Stomach (tissue), 9 donors: ENCODE data around the gene SMOC2. TPM values are rescaled to one million over a fixed set of nuclear protein-coding genes. Genes with fewer than 3 reads are reported as not detected.

ENCODE experiments used
- DNase-seq, 2 donors: peaks; one replicate each; pipeline versions ENCODE4 v3.0.0 to v3.0.0-alpha.2; 2013 to 2019
- H3K27ac ChIP-seq, 5 donors: fragments of 200-600 bp in 4 of 5; sonication (generic) in 4 of 5; one replicate each; pipeline ENCODE4 v1.5.1; 2013 to 2019; ENCODE audit warnings: mild to moderate bottlenecking in 1 of 5, moderate library complexity in 1 of 5
- H3K27me3 ChIP-seq, 3 donors: fragments of 200-600 bp; sonication (generic); one replicate each; pipeline ENCODE4 v1.5.1; 2017 to 2019; ENCODE audit warnings: mixed run types in 1 of 3
- H3K36me3 ChIP-seq, 4 donors: fragments of 200-600 bp; sonication (generic); 1 replicate in 3 of 4; 2 replicates in 1 of 4; pipeline ENCODE4 v1.5.1; 2016 to 2019
- H3K4me1 ChIP-seq, 4 donors: fragments of 200-600 bp; sonication (generic); one replicate each; pipeline ENCODE4 v1.5.1; 2016 to 2019
- H3K4me3 ChIP-seq, 4 donors: fragments of 200-600 bp; sonication (generic) in 3 of 4; one replicate each; pipeline ENCODE4 v1.5.1; 2016 to 2019; ENCODE audit warnings: mild to moderate bottlenecking in 1 of 4
- H3K9me3 ChIP-seq, 4 donors: fragments of 200-600 bp; sonication (generic); one replicate each; pipeline ENCODE4 v1.5.1; 2016 to 2019
- EP300 ChIP-seq: sonication (generic); formaldehyde crosslinking; IDR thresholded peaks from one replicate; pipeline ENCODE4 v1.6.1; 2017; ENCODE audit warnings: antibody characterized with exemption
- POLR2A ChIP-seq, 4 donors: fragments of 450-650 bp; IDR thresholded peaks; one replicate each; pipeline ENCODE4 v1.6.1; 2016; ENCODE audit warnings: antibody characterized with exemption in 4 of 4, control low read depth in 2 of 4, mild to moderate bottlenecking in 1 of 4, moderate library complexity in 1 of 4
- POLR2AphosphoS5 ChIP-seq, 3 donors: sonication (generic); formaldehyde crosslinking; IDR thresholded peaks; one replicate each; pipeline ENCODE4 v1.6.1; 2016; ENCODE audit warnings: antibody characterized with exemption in 3 of 3
- WGBS, 5 donors: extraction: QIAGEN DNeasy Blood & Tissue Kit in 3 of 5; methylation state at CpG; one replicate each; pipeline versions ENCODE4 v1.1.5 to v1.1.7; 2013 to 2018; 5-methylcytosine and 5-hydroxymethylcytosine counted together
- intact Hi-C: fragments of 100-400 bp; cut with DNase I; formaldehyde crosslinking; loops from one replicate; pipeline ENCODE4 v1.15.1; 2023; ENCODE audit warnings: low total_unique reads
- polyA plus RNA-seq, 3 donors: library from polyadenylated mRNA; stranded (reverse); fragments of 200-250 nt; gene quantifications; one replicate each; pipeline ENCODE4 v1.2.3, GENCODE V29; 2013
- total RNA-seq, 5 donors: library from RNA; depleted of rRNA; stranded (reverse); fragments of >200 nt; gene quantifications; one replicate each; pipeline versions ENCODE4 v1.1.0 to v1.2.3, GENCODE V29; 2014 to 2016
- TF ChIP-seq, protein P1 (sequence below), 7 experiments: fragments of 450-650 bp in 4 of 7; fragments of 200-600 bp in 3 of 7; sonication (generic) in 3 of 7; IDR thresholded peaks; one replicate each; pipeline ENCODE4 v1.5.1; 2016 to 2019; ENCODE audit warnings: antibody characterized with exemption in 7 of 7, control low read depth in 2 of 7, mild to moderate bottlenecking in 1 of 7
- donor health status: healthy with polysubstance abuse.
- donor health status: Bipolar disorder and iron deficiency.
- donor health status: healthy.

The SMOC2 gene
- total and polyA plus RNA-seq, 8 donors = 7.9 to 520 (median 76.9) TPM

DNA sequence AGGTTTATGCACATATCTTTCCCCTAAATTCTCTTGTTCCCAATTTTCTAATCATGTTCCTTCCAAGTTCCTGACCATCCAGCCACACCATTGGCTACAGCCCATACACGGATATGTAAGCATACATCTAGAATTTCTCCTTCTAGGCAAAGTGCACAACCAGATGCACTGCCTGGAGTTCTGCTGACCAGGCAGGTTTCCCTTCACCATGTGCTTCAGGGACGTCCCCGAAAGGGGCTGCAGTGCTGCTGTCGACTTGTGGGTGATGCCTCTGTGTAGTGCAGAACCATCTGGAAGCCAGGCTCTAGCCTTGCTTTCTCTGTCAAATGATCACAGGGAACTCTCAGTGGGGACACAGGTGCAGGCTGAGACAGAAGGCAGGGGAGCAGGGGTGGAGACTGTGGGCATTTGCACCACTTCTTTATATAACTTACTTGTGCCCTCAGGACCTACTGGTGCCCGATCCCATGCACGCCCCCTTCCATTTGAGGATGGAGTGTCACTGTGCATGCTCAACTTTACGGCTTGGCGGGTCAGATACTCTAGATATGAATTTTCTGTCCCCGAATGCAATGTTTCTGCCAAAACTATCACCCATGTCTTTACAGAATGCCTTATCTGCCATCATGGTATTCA is 37.5 kb upstream of the SMOC2 start:
- no peaks in the 10 kb centered on the region for H3K36me3 ChIP-seq
- WGBS, 5 donors = 83 to 93% (median 88%) methylated on average over 9 of the region's 9 CpGs
- H3K27me3 ChIP-seq = no peaks in the 10 kb centered on the region
- intact Hi-C loops = no loop called here
- TF ChIP-seq EP300 (no peak), POLR2AphosphoS5 (IDR thresholded peaks at IDR 0.05) (no peak), POLR2A (IDR thresholded peaks at IDR 0.05) (no peak)
- TF ChIP-seq, protein P1, sequence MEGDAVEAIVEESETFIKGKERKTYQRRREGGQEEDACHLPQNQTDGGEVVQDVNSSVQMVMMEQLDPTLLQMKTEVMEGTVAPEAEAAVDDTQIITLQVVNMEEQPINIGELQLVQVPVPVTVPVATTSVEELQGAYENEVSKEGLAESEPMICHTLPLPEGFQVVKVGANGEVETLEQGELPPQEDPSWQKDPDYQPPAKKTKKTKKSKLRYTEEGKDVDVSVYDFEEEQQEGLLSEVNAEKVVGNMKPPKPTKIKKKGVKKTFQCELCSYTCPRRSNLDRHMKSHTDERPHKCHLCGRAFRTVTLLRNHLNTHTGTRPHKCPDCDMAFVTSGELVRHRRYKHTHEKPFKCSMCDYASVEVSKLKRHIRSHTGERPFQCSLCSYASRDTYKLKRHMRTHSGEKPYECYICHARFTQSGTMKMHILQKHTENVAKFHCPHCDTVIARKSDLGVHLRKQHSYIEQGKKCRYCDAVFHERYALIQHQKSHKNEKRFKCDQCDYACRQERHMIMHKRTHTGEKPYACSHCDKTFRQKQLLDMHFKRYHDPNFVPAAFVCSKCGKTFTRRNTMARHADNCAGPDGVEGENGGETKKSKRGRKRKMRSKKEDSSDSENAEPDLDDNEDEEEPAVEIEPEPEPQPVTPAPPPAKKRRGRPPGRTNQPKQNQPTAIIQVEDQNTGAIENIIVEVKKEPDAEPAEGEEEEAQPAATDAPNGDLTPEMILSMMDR (IDR thresholded peaks at IDR 0.05) = no peak
- no peaks in the 10 kb centered on the region for H3K4me1 ChIP-seq
- H3K27ac ChIP-seq = no peak overlapping the region
- peaks cover 0 to 6% (median 0%) of the 10 kb centered on the region in 4 donors for H3K9me3 ChIP-seq
- DNase-seq = peak in 1 of 2 donors; percentile 7
- H3K4me3 ChIP-seq = no peak overlapping the region

DNA sequence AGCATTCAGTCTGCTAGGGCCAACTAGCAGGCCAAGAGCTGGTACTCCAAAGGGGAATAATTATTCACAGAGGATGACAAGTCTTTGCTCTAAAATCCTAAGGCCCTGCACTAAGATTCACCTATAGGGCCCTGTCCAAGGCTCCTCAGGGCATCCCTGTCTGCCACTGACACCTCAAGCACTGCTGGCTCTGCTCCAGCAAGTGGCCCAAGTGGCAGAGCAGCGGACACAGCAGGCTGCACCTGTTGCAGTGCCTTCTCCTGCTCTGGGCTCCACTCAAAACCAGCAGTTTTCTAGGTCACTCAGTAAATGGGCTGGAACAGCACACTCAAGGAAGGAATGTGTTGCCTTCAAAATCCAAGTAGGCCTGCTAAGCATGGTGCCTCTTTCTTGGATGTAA is 36.4 kb upstream of the SMOC2 start:
- Histone ChIP-seq H3K27me3 (no peaks in the 10 kb centered on the region), H3K4me1 (no peaks in the 10 kb centered on the region), H3K4me3 (no peak overlapping the region), H3K27ac (no peak overlapping the region), H3K36me3 (no peaks in the 10 kb centered on the region), H3K9me3 (no peaks in the 10 kb centered on the region)
- intact Hi-C loops = no loop called here
- no peak for TF ChIP-seq EP300
- no peak for TF ChIP-seq POLR2AphosphoS5 (IDR thresholded peaks at IDR 0.05)
- TF ChIP-seq POLR2A (IDR thresholded peaks at IDR 0.05) = no peak
- TF ChIP-seq, protein P1 (IDR thresholded peaks at IDR 0.05) = no peak
- DNase-seq = no peak
- WGBS, 5 donors = 75 to 95% (median 86%) methylated on average over 1 of the region's 1 CpG; no CpG with 5 or more reads in 1 of the 5 donors

DNA sequence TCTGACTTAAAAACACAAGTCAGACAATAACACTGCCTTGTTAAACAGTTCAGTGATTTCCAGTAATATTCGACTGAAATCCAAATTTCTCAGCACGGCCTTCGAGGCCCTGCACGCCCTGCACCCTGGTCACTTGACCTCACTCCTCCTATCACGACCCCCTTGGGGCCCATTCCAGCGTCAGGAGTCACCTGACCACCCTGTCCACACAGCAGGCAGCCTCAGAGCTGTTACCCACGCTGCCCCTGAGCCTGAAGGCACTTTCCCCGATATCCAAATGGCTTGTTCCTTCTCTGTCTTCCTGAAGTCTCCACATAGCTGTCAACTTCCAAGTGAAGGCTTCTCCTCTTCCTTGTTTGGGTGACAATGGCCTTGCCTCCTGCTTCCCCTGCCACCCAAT is 33.1 kb upstream of the SMOC2 start:
- 69 to 79% (median 74%) methylated on average over 8 of the region's 8 CpGs for WGBS, 5 donors
- Histone ChIP-seq H3K4me3 (no peak overlapping the region), H3K27me3 (no peaks in the 10 kb centered on the region), H3K27ac (no peak overlapping the region), H3K4me1 (no peaks in the 10 kb centered on the region), H3K36me3 (no peaks in the 10 kb centered on the region), H3K9me3 (no peaks in the 10 kb centered on the region)
- no peak for TF ChIP-seq EP300
- no peak for TF ChIP-seq POLR2A (IDR thresholded peaks at IDR 0.05)
- TF ChIP-seq, protein P1 (IDR thresholded peaks at IDR 0.05) = no peak
- no peak for TF ChIP-seq POLR2AphosphoS5 (IDR thresholded peaks at IDR 0.05)
- DNase-seq = no peak
- intact Hi-C loops = no loop called here

DNA sequence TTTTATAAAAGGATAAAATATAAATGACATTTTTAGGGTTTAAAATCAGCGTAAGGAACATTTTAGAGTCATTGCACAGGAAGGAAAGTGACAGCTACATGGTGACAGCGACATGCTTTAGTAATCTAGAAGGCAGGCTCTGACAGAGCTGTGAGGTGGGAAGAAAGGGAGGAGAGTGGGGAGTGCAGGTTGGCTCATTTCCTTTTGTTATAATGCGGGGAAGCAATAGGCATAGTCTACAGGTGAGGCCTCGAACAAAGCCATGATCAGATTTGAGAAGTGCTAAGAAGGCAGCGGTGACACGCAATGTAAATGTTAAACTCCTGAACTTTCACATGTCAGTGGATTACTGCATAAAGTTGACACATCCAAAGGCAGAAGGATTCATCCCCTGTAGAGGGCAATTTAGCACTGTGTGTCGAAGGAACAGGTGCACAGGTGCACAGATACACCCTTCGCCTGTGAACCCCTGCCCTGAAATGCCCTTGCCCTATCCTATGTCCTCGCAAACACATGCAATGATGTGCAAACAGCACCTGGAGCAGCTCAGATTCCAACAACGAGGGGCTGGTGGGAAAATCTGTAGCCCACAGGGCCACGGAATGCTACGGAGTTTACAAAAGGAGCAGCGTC is 32.4 kb upstream of the SMOC2 start:
- Histone ChIP-seq H3K27me3 (no peaks in the 10 kb centered on the region), H3K4me3 (no peak overlapping the region), H3K9me3 (no peaks in the 10 kb centered on the region), H3K36me3 (no peaks in the 10 kb centered on the region), H3K4me1 (no peaks in the 10 kb centered on the region), H3K27ac (no peak overlapping the region)
- no peak for DNase-seq
- intact Hi-C loops = no loop called here
- TF ChIP-seq, protein P1 (IDR thresholded peaks at IDR 0.05) = no peak
- TF ChIP-seq POLR2A (IDR thresholded peaks at IDR 0.05) = no peak
- TF ChIP-seq EP300 = no peak
- no peak for TF ChIP-seq POLR2AphosphoS5 (IDR thresholded peaks at IDR 0.05)
- WGBS, 5 donors = 77 to 84% (median 82%) methylated on average over 13 of the region's 13 CpGs
